GM21515 (cell line): ENCODE data around the gene LOX.

Experiments used
- ATAC-seq: cut with Tn5 transposase; IDR thresholded peaks from one replicate; pipeline ENCODE4 v1.9.1; 2021; ENCODE audit not compliant: unreplicated experiment

The LOX gene

DNA sequence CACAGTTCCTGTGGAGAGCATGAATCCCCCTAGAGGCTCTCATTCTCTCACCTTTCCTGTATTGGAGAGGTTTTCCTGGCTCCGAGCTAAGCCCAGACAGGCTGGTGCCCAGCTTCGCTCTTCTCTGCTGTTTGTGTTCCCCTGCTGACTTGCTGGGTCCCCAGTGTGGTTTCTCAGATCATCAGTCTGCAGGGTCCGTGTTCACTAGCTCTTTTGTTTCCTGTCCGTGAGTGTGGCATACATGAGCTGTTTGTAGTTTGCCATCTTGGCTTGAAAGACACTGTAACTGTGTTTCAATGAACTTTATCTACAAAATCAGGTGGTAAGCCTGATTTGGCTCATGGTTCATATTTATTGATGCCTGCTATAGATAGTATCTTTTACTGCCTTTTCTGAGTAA is 23.8 kb downstream of the LOX start:
- no peak for ATAC-seq

DNA sequence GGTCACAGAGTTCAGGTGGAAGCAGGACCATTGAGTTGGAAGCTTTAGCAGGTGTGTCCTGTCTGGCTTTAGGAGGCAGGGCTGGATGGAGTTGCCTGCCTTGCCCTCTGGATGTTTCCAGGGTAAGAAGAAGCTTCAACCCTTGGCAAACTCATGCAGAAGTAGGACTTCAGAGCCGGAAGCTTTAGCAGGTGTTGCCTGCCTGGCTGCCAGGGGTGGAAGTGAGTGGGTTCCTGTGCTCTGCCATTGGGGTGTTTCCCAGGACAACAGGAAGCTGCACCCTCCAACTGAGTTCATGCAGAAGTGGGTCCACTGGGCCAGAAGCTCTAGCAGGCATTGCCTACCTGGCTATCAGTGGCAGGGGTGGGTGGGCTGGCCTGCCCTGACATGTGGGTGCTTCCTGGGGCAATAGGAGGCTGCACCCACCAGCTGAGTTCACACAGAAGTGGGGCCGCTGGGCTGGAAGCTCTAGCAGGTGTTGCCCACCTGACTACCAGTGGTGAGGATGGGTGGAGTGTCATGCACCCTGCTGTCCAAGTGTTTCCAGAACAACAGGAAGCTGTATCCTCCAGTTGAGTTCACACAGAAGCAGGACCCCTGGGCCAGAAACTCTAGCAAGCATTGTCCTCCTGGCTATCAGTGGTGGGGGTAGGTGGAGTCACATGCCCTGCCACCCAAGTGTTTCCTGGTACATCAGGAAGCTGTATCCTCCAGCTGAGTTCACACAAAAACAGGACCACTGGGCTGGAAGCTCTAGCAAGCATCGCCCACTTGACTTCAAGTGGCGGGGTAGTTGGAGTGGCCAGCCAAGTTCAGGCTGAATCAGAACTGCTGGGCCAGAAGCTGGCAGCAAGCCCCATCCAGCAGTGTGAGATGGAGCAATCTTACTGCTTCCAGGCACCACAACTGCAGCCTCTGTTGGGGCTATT is 24.6 kb downstream of the LOX start:
- ATAC-seq = no peak

DNA sequence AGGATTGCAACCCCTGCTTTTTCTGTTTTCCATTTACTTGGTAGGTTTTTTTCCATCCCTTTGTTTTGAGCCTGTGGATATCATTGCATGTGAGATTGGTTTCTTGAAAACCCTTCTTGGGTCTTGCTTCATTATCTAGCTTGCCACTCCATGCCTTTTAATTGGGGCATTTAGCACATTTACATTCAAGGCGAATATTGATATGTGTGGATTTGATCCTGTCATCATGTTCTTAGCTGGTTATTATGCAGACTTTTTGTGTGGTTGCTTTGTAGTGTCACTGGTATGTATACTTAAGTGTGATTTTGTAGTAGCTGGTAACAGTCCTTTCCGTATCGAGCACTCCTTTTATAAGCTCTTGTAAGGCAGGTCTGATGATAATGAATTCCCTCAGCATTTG is 26.5 kb downstream of the LOX start:
- ATAC-seq = no peak

DNA sequence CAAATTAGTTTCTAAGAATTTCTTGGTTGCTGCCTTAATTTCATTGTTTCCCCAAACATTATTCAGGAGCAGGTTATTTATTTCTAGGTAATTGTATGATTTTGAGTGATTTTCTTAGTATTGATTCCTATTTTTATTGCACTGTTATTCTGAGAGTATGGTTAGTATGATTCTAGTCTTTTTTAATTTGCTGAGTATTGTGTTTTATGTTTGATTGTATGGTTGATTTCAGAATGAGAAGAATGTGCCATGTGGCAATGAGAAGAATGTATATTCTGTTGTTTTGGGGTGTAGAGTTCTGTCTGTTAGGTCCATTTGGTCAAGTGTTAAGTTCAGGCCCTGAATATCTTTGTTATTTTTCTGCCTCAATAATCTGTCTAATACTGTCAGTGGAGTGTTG is 27.1 kb downstream of the LOX start:
- no peak for ATAC-seq

DNA sequence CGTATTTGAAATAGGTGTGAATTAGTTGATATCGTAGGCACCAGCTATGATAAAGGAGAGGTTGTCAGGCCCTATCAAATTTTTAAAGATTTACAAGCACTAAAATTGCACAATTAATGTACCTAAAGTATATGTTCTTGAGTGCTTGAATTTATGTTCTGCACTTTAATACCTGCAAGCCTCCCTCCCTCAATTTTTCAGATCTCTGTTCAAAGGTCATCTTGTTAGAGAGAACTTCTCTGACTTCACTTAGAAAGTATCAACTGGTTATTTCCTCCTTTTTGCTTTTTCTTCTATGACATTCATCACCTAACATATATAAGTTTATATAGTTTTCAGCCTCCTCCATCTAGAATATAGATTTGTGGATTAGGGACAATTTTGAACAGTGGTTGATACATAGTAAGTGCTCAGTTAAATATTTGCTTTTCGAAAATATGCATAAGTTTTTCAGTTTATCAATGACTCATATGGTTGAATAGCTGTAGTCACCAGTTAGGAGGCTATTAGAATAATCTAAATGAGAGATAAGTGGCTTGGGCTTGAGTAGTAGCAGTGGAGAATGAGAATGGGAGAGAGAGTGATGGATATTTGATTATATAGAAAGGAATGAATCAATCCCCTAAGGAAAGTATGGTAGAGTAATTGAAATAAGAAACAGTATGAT is 37.3 kb downstream of the LOX start:
- no peak for ATAC-seq

DNA sequence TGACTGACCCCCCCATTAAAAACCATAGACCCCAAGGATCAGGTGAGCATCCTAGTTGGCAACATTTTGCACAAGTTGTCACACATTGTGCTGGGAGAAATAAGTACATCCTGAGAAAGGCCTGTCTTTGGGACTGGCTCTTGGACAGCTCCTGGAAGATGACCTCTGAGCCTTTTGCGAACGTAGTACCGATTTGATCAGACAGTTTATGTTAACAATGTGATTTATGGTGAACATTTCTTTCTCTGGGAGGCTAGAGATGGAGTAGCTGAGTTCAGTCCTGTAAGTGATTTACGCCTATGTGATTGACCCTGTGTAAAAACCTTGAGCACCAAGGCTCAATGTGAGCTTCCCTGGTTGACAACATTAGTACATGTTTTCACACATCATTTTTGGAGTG is 41.7 kb downstream of the LOX start:
- ATAC-seq = no peak

DNA sequence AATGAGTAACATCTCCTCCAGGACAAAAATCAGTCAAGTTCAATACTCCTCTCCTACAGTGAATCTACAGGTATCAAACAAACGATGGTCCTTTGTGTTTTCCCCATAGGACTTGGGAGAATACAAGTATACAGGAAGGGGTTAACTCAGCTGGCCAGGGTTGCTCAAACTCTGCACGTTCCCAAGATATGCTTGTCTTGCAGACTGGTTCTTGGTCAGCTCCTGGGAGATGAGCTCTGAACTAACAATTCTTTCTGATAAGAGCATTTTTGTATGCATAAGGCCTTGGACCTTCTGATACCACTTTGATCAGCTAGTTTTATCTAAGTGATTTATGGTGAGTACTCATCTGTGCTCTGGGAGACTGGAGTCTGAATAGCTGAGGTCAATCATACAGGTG is 42.1 kb downstream of the LOX start:
- no peak for ATAC-seq

DNA sequence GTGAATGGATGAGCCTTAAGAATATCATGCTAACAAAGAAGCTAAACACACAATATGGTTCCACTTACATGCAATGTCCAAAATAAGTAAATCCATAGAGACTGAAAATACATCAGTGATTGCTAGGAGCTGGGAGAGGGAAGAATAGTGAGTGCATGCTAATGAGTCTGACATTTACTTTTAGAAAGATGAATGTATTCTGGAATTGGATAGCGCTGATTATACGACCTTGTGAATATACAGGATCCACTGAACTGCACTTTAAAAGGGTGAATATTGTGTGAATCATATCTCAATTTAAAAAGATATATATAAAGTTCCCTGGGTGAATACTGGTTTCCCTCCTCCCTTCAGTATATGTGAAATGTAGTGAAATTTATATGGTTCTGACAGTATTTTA is 46.2 kb downstream of the LOX start:
- ATAC-seq = no peak

DNA sequence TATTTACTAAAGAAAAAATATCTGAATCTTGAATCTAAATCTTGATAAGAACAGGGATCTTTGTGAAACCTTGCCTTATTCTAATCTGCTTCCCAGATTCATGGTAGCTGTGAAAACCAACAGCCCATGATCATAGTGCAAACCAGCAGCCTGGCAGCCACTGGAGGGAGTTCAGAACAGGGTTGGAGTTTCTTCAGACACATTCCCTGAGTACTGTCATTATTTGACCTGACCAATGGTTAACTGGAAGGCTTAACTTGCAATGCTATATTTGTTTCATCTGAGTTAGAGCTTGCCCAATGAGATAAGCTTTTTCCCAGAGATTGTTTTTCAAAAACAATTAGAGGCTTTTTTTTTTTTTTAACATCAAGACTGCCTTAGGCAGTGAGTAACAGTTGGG is 47.8 kb downstream of the LOX start:
- ATAC-seq = no peak

DNA sequence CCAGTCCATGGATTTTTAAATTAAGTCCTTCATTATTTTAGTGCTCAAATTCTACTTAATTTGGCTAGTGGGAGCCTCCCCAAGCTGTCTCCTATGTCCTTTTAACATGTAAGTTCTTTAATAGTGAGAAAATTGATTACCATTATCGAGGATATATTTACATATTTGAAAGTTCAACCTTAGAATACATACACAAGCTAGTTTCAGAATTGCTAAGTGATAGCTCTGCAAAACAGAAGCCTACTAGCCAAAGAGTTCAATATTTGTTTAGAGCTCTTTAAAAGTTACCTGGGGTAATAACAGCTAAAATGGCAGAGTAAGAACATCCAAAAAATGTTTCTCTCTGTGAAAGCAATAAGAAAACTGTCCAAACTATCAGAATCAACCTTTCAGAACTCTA is 48.2 kb downstream of the LOX start:
- no peak for ATAC-seq

DNA sequence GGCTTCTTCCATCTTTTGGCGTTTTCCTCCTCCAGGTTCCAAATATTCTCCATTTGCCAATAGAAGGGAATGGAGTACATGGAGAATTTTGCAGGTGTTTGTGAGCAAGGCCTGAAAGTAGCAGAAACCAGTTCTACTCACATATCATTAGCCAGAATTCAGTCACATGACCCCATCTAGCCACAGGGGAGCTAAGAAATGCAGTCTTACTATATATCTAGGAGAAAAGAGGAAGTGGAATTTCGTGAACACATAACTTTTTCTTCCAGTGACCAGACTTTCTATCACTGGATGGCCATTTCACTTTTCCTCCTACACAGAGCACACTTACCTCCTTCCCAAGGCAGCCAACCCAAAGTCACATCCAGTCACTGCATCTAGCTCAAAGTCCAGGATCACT is 55.1 kb downstream of the LOX start:
- peak; percentile 46 for ATAC-seq

DNA sequence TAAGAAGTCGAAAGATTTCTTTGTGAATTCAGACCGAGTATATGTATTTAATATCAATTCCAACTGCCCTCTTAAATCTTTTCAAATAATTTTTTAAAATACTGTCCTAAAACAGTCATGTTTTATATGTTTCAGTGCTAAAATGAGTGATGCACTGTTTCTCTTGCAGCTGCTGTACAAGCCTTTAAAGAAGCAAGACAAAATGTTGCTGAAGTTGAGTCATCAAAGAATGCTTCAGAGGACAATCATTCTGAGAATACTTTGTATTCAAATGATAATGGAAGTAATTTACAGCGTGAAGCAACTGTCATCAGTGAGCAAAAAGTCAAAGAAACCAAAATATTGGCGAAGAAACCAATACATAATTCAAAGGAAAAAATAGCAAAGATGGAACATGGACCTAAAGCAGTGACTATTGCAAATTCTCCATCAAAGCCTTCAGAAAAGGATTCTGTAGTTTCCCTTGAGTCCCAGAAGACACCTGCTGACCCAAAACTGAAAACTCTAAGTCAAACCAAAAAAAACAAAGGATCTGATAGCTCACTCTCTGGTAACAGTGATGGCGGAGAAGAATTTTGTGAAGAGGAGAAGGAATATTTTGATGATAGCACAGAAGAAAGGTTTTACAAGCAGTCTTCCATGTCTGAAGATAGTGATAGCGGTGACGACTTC is 58.0 kb downstream of the LOX start:
- no peak for ATAC-seq

DNA sequence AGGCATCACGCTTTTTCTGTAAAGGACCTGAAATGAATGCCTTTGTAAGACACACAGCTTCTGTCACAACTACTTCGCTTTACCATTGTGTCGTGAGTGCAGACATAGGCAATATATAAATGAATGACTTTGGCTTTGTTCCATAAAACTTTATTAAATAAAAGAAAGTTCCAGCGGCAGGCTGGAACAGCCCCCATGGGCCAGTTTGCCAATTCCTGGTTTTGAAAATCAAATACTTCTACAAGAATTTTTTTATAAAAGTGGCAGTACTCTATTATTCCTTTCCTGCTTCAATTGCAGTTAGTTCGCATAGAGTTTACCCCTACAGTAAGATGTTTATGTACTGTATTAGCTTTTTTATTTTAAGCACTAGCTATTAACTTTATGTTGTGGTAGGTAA is 62.6 kb downstream of the LOX start:
- ATAC-seq = no peak

DNA sequence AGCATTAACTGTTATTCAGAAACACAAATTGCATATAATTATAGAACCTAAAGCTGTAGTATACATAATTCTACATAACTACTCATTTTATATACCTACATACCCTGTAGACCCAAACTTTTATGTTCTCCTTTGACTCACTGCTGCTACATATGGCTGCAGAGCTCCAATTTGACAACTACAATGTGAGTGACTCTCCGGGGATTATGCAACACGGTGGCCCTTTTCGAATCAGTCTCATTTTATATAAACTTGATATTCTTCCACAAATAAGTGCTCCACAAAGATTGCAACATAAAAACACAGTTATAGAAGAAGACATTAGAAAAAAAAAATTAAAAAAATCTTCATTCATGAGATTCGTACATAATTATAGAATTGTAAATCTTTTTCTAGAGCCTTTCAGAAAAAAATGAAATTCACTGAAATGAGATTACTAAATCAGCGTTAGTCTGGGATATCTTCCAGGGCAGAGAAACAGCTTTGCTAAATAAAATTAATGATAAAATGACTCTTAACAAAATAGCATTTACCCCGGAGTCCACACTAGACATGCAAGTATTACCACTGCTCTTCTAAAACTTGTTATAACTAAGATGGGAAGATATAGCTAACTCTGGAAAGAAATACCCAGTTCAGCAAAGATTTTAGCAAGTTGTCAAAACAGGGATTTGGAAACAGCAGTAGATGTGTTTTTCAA is 63.7 kb downstream of the LOX start:
- no peak for ATAC-seq
